ENCODE results near the gene DEFB114.

GRCh38 chr6:49966334-49966733 is 2.4 kb upstream of the DEFB114 start:
- TF ChIP-seq CTCF (IDR thresholded peaks at IDR 0.05; ENCODE audit: low read length) (no peak), EZH2 (optimal IDR thresholded peaks at IDR 0.05; ENCODE audit: low read depth, low read length) (no peak)
